PC-9 (cell line): ENCODE data around the gene ATP6V0D1. TPM values are rescaled to one million over a fixed set of nuclear protein-coding genes. Genes with fewer than 3 reads are reported as not detected.

Experiments
- BruUV-seq: library from RNA; stranded (reverse); fragments of 400-500 nt; replicated peaks from 2 replicates; lab custom pipeline; 2021; lab: Mats Ljungman, UMichigan
- CTCF ChIA-PET: fragments of 300-600 bp; sonication (Branson Sonifier 250); formaldehyde crosslinking; loops from one replicate; lab custom pipeline; 2022; ENCODE audit warnings: antibody characterized with exemption; lab: Charles Lee
- POLR2A ChIA-PET: fragments of 300-600 bp; sonication (Branson Sonifier 250); formaldehyde crosslinking; loops from one replicate; lab custom pipeline; 2022; ENCODE audit warnings: antibody characterized with exemption; ENCODE audit not compliant: unreplicated experiment; lab: Charles Lee
- DNase-seq, 2 experiments: peaks; one replicate each; pipeline versions ENCODE4 v3.0.0 to v3.0.0-alpha.2; 2015 to 2022; ENCODE audit warnings: mixed read lengths in 1 of 2
- H2AFZ ChIP-seq: fragments of 200-600 bp; sonication (generic); 2 replicates; pipeline ENCODE4 v1.8.1; 2017; ENCODE audit warnings: antibody characterized with exemption
- H3F3A ChIP-seq: fragments of 200-600 bp; sonication (generic); 2 replicates; pipeline ENCODE4 v1.8.1; 2017; ENCODE audit warnings: antibody characterized with exemption, mild to moderate bottlenecking, low read depth; ENCODE audit not compliant: insufficient read depth
- H3K27ac ChIP-seq: fragments of 200-600 bp; sonication (generic); 2 replicates; pipeline ENCODE4 v1.6.1; 2016; ENCODE audit warnings: mixed run types
- H3K27me3 ChIP-seq: fragments of 200-600 bp; sonication (generic); 2 replicates; pipeline ENCODE4 v1.6.1; 2016; ENCODE audit warnings: low read depth, mixed run types; ENCODE audit not compliant: insufficient read depth
- H3K36me3 ChIP-seq: fragments of 200-600 bp; sonication (generic); 2 replicates; pipeline ENCODE4 v1.6.1; 2016; ENCODE audit warnings: low read depth, mixed run types
- H3K4me1 ChIP-seq: fragments of 200-600 bp; sonication (generic); replicated peaks from 2 replicates; pipeline ENCODE4 v1.6.1; 2016; ENCODE audit warnings: mixed run types; ENCODE audit not compliant: insufficient read depth
- H3K4me2 ChIP-seq: fragments of 200-600 bp; sonication (generic); 2 replicates; pipeline ENCODE4 v1.6.1; 2017; ENCODE audit warnings: mixed run types
- H3K4me3 ChIP-seq: fragments of 200-600 bp; sonication (generic); 2 replicates; pipeline ENCODE4 v1.6.1; 2016; ENCODE audit warnings: mixed run types
- H3K79me2 ChIP-seq: fragments of 200-600 bp; sonication (generic); 2 replicates; pipeline ENCODE4 v1.6.1; 2017; ENCODE audit warnings: low read depth, mixed run types
- H3K9me2 ChIP-seq: fragments of 200-600 bp; sonication (generic); 2 replicates; pipeline ENCODE4 v1.8.1; 2017; ENCODE audit warnings: mild to moderate bottlenecking; ENCODE audit not compliant: insufficient read depth
- H3K9me3 ChIP-seq: fragments of 200-600 bp; sonication (generic); 2 replicates; pipeline ENCODE4 v1.8.1; 2016; ENCODE audit warnings: low read depth; ENCODE audit not compliant: insufficient read depth
- H4K20me1 ChIP-seq: fragments of 200-600 bp; sonication (generic); 2 replicates; pipeline ENCODE4 v1.8.1; 2017; ENCODE audit not compliant: insufficient read depth
- CTCF ChIP-seq: fragments of 200-600 bp; sonication (generic); conservative IDR thresholded peaks from 2 replicates; pipeline ENCODE4 v1.6.1; 2017; ENCODE audit warnings: mixed run types, antibody characterized with exemption, mild to moderate bottlenecking, moderate library complexity
- EZH2 ChIP-seq: fragments of 200-600 bp; sonication (generic); IDR thresholded peaks from 2 replicates; pipeline ENCODE4 v1.8.0; 2017; ENCODE audit warnings: antibody characterized with exemption, low read depth
- intact Hi-C: fragments of 100-400 bp; cut with micrococcal nuclease; formaldehyde crosslinking; loops from one replicate; pipeline ENCODE4 v1.10.0; 2022; ENCODE audit not compliant: unreplicated experiment
- total RNA-seq: library from RNA; stranded (reverse); gene quantifications from 2 replicates; pipeline ENCODE4 v1.2.3, GENCODE V29; 2021

Gene ATP6V0D1
- total RNA-seq, 1 experiment from 2014 or later, result 61.0 TPM

GRCh38 chr16:67519242-67519641 is 38.3 kb upstream of the ATP6V0D1 start:
- H3K36me3 ChIP-seq, result no peaks in the 10 kb centered on the region
- no TSS peak for BruUV-seq
- no peaks in the 10 kb centered on the region for H4K20me1 ChIP-seq
- H3K4me2 ChIP-seq, result no peak overlapping the region
- H3K4me3 ChIP-seq, result no peak overlapping the region
- TF ChIP-seq CTCF (no peak), EZH2 (no peak)
- H3K27ac ChIP-seq, result no peak overlapping the region
- DNase-seq, result no peak
- no peak overlapping the region for H2AFZ ChIP-seq
- no peaks in the 10 kb centered on the region for H3K79me2 ChIP-seq
- POLR2A ChIA-PET, result no interaction called here
- H3K9me2 ChIP-seq, result no peaks in the 10 kb centered on the region
- CTCF ChIA-PET, result interaction anchor here (0.5 kb wide), 1 partner anchor 627 kb away, joined by 3 read pairs; no protein-coding TSS in a partner anchor
- intact Hi-C loops, result no loop called here
- no peaks in the 10 kb centered on the region for H3K27me3 ChIP-seq
- H3K9me3 ChIP-seq, result no peaks in the 10 kb centered on the region
- H3F3A ChIP-seq, result peaks cover 9% of the 10 kb centered on the region; the same call in 1 of the 2 replicates
- peaks cover 9% of the 10 kb centered on the region; the same call in 1 of the 2 replicates for H3K4me1 ChIP-seq

GRCh38 chr16:67518676-67519075 is 37.7 kb upstream of the ATP6V0D1 start:
- H3K27ac ChIP-seq, result no peak overlapping the region
- intact Hi-C loops, result no loop called here
- H3K36me3 ChIP-seq, result no peaks in the 10 kb centered on the region
- no peak overlapping the region for H3K4me3 ChIP-seq
- H3K27me3 ChIP-seq, result no peaks in the 10 kb centered on the region
- ChIA-PET CTCF (interaction anchor here (0.5 kb wide), 1 partner anchor 626 kb away, joined by 3 read pairs; no protein-coding TSS in a partner anchor), POLR2A (no interaction called here)
- no peaks in the 10 kb centered on the region for H4K20me1 ChIP-seq
- BruUV-seq, result no TSS peak
- H3F3A ChIP-seq, result peaks cover 9% of the 10 kb centered on the region; the same call in 1 of the 2 replicates
- no peaks in the 10 kb centered on the region for H3K79me2 ChIP-seq
- DNase-seq, result no peak
- H3K4me2 ChIP-seq, result no peak overlapping the region
- no peak overlapping the region for H2AFZ ChIP-seq
- H3K4me1 ChIP-seq, result peaks cover 10% of the 10 kb centered on the region; the same call in 1 of the 2 replicates
- H3K9me2 ChIP-seq, result no peaks in the 10 kb centered on the region
- TF ChIP-seq CTCF, result no peak
- H3K9me3 ChIP-seq, result no peaks in the 10 kb centered on the region

GRCh38 chr16:67517661-67518423 is 36.9 kb upstream of the ATP6V0D1 start:
- no peak overlapping the region for H3K4me3 ChIP-seq
- BruUV-seq, result no TSS peak
- no peaks in the 10 kb centered on the region for H3K9me3 ChIP-seq
- no peak for DNase-seq
- H3K4me2 ChIP-seq, result no peak overlapping the region
- intact Hi-C loops, result no loop called here
- CTCF ChIA-PET, result no interaction called here
- no peaks in the 10 kb centered on the region for H3K9me2 ChIP-seq
- H3K79me2 ChIP-seq, result no peaks in the 10 kb centered on the region
- no peak overlapping the region for H2AFZ ChIP-seq
- no peaks in the 10 kb centered on the region for H3K27me3 ChIP-seq
- no peak for TF ChIP-seq CTCF
- no peak for TF ChIP-seq EZH2
- H3K27ac ChIP-seq, result no peak overlapping the region
- POLR2A ChIA-PET, result no interaction called here
- H3K4me1 ChIP-seq, result peaks cover 10% of the 10 kb centered on the region; the same call in 1 of the 2 replicates
- H3K36me3 ChIP-seq, result no peaks in the 10 kb centered on the region
- H4K20me1 ChIP-seq, result no peaks in the 10 kb centered on the region
- H3F3A ChIP-seq, result peaks cover 9% of the 10 kb centered on the region; the same call in 1 of the 2 replicates
